Fibroblast of the conjunctiva (primary cell): ENCODE measurements around the gene SENP8.

ENCODE experiments used
- DNase-seq: peaks from one replicate; pipeline ENCODE4 v3.0.0-alpha.2; 2010; ENCODE audit warnings: low read depth

SENP8 gene

GRCh38 chr15:72175186-72176044 is 57.2 kb downstream of the SENP8 start:
- DNase-seq, result no peak

- no peak for DNase-seq
Observed at GRCh38 chr15:72176159-72176558, 58.0 kb downstream of the SENP8 start.

- no peak for DNase-seq
Observed at GRCh38 chr15:72176743-72177142, 58.5 kb downstream of the SENP8 start.

GRCh38 chr15:72178976-72179585 is 60.9 kb downstream of the SENP8 start:
- no peak for DNase-seq

GRCh38 chr15:72179950-72180581 is 61.9 kb downstream of the SENP8 start:
- DNase-seq, result no peak

DNA sequence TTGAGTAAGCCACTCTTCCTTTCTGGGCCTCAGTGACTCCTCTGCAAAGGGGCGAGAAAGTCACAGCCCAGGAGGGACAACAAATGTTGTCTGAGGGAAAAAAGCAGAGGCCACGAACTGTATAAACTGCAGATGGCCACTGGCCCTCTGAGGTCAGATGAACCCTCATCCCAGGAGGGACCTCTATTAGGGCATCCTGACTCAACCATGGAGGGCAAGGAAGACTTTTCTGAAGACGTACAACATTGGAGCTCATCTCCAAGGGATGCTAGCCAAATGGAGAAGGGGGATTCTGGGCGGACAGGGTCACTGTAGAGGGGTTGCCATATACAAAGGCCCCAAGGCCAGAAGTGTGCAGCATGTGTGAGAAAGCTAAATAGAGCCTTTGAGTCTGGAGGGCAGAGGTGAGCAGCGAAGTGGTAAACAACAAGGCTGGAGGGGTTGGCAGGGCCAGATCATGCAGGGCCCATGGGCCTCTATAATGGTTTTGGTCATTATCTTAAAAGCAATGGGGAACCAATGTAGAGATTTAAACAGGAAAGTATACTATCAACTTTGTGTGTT is 62.6 kb downstream of the SENP8 start:
- DNase-seq, result no peak

DNA sequence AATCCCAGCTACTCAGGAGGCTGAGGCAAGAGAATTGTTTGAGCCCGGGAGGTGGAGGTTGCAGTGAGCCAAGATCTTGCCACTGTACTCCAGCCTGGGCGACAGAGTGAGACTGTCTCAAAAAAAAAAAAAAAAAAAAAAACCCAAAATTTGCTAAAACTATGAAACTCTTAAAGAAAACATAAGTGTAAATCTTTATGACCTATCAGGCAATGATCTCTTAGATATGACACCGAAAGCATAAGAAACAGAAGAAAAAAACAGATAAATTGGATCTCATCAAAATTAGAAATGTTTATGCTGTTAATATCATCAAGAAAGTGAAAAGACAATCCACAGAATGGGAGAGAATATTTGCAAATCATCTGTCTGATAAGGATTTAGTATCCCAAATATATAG is 64.0 kb downstream of the SENP8 start:
- DNase-seq, result no peak

DNA sequence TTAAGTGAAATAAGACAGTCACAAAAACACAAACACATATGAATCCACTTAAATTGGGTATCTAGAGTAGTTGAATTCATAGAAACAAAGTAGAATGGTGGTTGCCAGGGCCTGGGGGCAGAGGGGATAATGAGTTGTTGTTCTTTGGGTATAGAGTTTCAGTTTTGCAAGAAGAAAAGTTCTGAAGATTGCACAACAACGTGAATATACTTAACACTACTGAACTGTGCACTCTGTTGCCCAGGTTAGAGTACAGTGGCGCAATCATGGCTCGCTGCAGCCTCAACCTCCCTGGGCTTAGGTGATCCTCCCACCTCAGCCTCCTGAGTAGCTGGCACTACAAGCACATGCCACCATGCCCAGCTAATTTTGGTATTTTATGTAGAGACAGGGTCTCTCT is 64.5 kb downstream of the SENP8 start:
- peak; percentile 80 for DNase-seq

DNA sequence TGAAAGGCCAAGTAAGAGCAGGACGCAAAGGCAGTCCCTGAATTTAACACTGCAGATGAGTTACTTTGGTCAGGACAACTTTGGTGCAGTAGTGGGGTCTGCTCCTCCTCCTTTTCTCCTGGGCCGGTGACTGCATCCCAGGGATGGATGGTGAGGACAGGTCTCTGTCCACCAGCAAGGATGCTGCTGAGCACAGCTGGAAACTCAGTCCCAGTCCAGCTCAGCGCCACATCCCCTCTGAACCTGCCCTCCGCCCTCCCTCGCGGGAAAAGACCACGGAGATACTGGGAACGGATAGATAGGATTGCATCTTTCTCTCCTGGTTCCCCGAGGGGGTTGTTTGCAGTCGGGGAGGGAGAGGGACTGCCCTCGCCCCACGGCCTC is 65.6 kb downstream of the SENP8 start:
- no peak for DNase-seq

GRCh38 chr15:72184165-72184811 is 66.1 kb downstream of the SENP8 start:
- DNase-seq, result no peak

- DNase-seq, result no peak
Observed at GRCh38 chr15:72189250-72189902, 71.2 kb downstream of the SENP8 start.

DNA sequence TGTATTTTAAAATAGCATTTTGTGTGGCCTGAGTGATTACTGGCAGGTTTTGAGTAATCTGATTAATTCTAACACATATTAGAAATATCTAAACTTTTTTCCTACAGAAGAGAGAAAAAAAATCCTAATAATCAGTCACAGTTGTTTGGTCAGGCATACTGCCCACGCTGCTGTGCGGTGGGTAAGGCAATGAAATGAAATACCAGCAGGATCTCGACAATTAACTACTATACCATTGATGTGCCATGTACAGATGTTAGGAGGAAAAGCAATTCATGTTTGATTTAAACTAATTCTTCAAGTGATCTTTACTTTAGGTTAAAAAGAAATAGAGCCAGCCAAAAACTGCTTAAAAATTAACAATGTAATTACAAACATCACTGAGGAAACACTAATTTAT is 74.2 kb downstream of the SENP8 start:
- no peak for DNase-seq
